SK-N-MC (cell line): Measurements from ENCODE around the gene PIK3CB.

Experiments
- EZH2 ChIP-seq: fragments of 200-600 bp; sonication (generic); IDR thresholded peaks from one replicate; pipeline ENCODE4 v1.6.1; 2017; ENCODE audit warnings: antibody characterized with exemption
- FOXP2 ChIP-seq: optimal IDR thresholded peaks from 2 replicates; pipeline ENCODE3; 2011; ENCODE audit warnings: mild to moderate bottlenecking, moderate library complexity; ENCODE audit not compliant: insufficient read depth; ENCODE audit errors: extremely low read length, control extremely low read depth
- POLR2AphosphoS5 ChIP-seq: IDR thresholded peaks from 2 replicates; pipeline ENCODE4 v1.6.1; 2012; ENCODE audit warnings: mild to moderate bottlenecking, low read depth, low read length, borderline replicate concordance

- TF ChIP-seq EZH2 (no peak), POLR2AphosphoS5 (no peak), FOXP2 (no peak)
These were observed 150.3 kb downstream of the PIK3CB start for GRCh38 chr3:138684396-138684795.
